CMK (cell line): ENCODE measurements around the gene LYG2.
"Not testable (repeated sequence)": the region's sequence is repeated elsewhere in the genome, so short reads cannot be mapped to it uniquely, and the experiment has no call there.

Experiments used
- DNase-seq: peaks from one replicate; pipeline ENCODE4 v3.0.0-alpha.2; 2010; ENCODE audit warnings: low read depth

LYG2 gene

DNA sequence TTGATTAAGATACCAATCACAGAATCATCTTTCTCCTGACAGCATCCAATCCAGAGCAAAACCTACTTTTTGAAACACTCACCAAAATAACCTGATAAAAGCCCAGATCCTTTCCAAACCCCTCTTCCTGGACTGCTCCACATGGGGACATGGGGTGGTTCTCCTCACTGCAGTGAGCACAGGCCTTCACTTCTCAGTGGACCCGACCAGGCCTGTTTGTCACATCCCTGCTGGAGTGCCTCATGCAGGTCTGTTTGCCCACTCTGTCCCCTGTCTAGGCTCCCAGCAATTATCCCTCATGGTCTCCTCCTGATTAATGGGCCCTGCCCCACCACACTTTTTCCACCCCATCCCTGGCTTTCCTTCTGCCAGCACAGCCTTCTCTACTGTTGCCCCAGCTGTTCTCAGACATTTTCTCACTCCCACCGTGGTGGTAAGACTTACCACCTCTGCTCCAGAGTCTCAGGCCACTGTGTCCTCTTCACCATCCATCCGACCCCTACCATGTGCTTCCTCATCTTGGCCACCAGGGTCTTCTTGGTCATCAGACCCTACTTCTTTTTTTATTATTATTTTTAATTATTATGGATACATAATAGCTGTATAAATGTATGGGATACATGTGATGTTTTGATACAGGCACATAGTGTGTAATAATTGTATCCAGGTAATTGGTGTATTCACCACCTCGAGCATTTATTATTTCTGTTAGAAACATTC, 53.3 kb downstream of the LYG2 start:
- DNase-seq: no peak

DNA sequence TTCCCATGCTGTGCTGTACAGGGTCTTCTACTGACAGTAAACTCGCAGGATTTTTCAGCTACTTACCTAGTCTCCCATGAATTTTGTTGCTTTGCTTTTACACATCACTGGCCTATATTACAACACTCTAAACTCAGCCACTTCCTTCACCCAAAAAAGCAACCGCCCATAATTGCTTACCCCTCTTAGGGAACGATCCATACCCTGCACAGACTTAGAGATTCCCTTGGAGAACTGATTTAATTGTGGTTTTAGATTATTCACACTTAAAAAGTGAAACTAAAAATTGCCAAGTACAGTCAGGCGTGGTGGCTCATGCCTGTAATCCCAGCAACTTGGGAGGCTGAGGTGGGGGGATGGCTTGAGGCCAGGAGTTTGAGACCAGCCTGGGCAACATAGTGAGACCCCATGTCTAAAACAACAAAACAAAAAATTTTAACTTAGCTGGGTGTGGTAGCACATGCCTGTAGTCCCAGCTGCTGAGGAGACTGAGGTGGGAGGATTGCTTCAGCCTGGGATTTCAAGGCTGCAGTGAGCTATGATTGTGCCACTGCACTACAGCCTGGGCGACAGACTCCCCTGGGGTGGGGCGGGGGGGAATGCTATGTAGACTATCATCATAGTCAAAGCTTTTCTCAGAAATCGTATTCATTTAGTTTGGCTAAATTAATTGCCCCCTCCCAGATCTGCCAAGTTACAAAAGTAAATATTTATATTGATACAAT, 55.2 kb downstream of the LYG2 start:
- DNase-seq: no peak

DNA sequence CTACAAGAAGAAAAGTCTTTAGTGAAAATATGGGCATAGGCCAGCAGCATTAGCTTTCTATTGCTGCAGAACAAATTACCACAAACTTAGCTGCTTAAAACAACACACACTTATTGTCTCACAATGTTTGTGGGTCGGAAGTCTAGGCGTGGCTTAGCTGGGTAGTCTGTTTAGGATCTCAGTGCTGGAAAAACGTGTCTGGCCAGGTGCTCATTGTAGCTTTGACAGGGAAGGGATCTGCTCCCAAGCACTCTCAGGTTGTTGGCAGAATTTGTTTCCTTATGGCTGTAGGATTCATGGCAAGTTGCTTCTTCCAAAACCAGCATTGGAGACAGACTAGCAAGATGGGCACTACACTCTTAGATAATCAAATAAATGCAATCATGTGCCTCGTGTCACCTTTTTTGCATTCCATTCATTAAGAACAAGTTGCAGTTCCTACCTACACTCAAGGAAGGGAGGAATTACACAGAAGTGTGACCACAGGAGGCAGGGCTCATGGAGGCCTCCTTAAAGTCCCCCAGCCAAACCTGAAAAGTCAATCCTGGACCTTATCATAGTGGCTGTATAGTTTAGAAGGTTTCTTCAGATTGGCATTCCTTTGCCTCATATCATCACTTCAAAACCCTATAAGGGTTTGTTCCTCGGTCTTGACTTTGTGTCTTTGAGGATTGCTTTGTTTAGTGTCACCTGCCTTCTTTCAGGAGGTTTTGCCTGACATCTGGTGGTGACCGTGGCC, 57.2 kb downstream of the LYG2 start:
- DNase-seq: no peak

DNA sequence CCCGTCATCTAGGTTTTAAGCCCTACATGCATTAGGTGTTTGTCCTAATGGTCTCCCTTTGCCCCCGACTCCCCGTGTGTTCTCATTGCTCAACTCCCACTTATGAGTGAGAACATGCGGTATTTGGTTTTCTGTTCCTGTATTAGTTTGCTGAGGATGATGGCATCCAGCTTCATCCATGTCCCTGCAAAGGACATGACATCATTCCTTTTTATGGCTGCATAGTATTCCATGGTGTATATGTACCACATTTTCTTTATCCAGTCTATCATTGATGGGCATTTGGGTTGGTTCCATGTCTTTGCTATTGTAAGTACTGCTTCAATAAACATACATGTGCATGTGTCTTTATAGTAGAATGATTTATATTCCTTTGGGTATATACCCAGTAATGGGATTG, 63.1 kb downstream of the LYG2 start:
- not testable (repeated sequence) for DNase-seq
